ENCODE results near the gene SLC43A2. TPM values are rescaled to one million over a fixed set of nuclear protein-coding genes. Genes with fewer than 3 reads are reported as not detected.

The SLC43A2 gene
- total and polyA plus RNA-seq, 2 donors = 6.8 to 19.6 TPM

GRCh38 chr17:1648173-1648962, 19.7 kb upstream of the SLC43A2 start:
- peak overlapping the region; percentile 35 for H3K4me3 ChIP-seq (ENCODE audit: low read depth, low read length)
- H3K36me3 ChIP-seq (ENCODE audit: insufficient read depth) = no peaks in the 10 kb centered on the region
- peak overlapping the region; percentile 82 for H3K27ac ChIP-seq (ENCODE audit: low read depth)
- no peaks in the 10 kb centered on the region for H3K4me1 ChIP-seq (ENCODE audit: insufficient read depth)
- 8% methylated on average over 54 of the region's 54 CpGs for WGBS
- DNase-seq (ENCODE audit: extremely low spot score) = no peak

- Histone ChIP-seq H3K4me3 (ENCODE audit: low read depth, low read length) (no peak overlapping the region), H3K4me1 (ENCODE audit: insufficient read depth) (no peaks in the 10 kb centered on the region), H3K27ac (ENCODE audit: low read depth) (no peak overlapping the region), H3K36me3 (ENCODE audit: insufficient read depth) (no peaks in the 10 kb centered on the region)
- 71% methylated on average over 11 of the region's 11 CpGs for WGBS
- DNase-seq (ENCODE audit: extremely low spot score) = no peak
These were observed 19.2 kb upstream of the SLC43A2 start for GRCh38 chr17:1647802-1648171.

GRCh38 chr17:1646199-1646875, 17.7 kb upstream of the SLC43A2 start:
- no peaks in the 10 kb centered on the region for H3K36me3 ChIP-seq (ENCODE audit: insufficient read depth)
- 94% methylated on average over 13 of the region's 13 CpGs for WGBS
- no peaks in the 10 kb centered on the region for H3K4me1 ChIP-seq (ENCODE audit: insufficient read depth)
- no peak overlapping the region for H3K4me3 ChIP-seq (ENCODE audit: low read depth, low read length)
- no peak for DNase-seq (ENCODE audit: extremely low spot score)
- H3K27ac ChIP-seq (ENCODE audit: low read depth) = no peak overlapping the region

- Histone ChIP-seq H3K4me1 (ENCODE audit: insufficient read depth) (no peaks in the 10 kb centered on the region), H3K27ac (ENCODE audit: low read depth) (no peak within 1 kb of the TSS), H3K4me3 (ENCODE audit: low read depth, low read length) (peak within 1 kb of the TSS; percentile 9), H3K36me3 (ENCODE audit: insufficient read depth) (no peaks in the 10 kb centered on the region)
- DNase-seq (ENCODE audit: extremely low spot score) = no peak
- 77% methylated on average over 25 of the region's 25 CpGs for WGBS
These were observed 16.9 kb upstream of the SLC43A2 start, which contains the start of gene SCARF1 for GRCh38 chr17:1645207-1646171. Gene SCARF1 (minus strand): TSS chr17:1645732. CDS start chr17:1645697, 35 bp downstream.

- Histone ChIP-seq H3K4me1 (ENCODE audit: insufficient read depth) (no peaks in the 10 kb centered on the region), H3K4me3 (ENCODE audit: low read depth, low read length) (peak overlapping the region; percentile 9), H3K27ac (ENCODE audit: low read depth) (no peak overlapping the region), H3K36me3 (ENCODE audit: insufficient read depth) (no peaks in the 10 kb centered on the region)
- 80% methylated on average over 15 of the region's 15 CpGs for WGBS
- DNase-seq (ENCODE audit: extremely low spot score) = no peak
These were observed 16.0 kb upstream of the SLC43A2 start for GRCh38 chr17:1644493-1645206.

- H3K27ac ChIP-seq (ENCODE audit: low read depth) = no peak overlapping the region
- WGBS = 49% methylated on average over 13 of the region's 13 CpGs
- H3K4me1 ChIP-seq (ENCODE audit: insufficient read depth) = no peaks in the 10 kb centered on the region
- no peaks in the 10 kb centered on the region for H3K36me3 ChIP-seq (ENCODE audit: insufficient read depth)
- peak overlapping the region; percentile 41 for H3K4me3 ChIP-seq (ENCODE audit: low read depth, low read length)
- DNase-seq (ENCODE audit: extremely low spot score) = no peak
These were observed 15.4 kb upstream of the SLC43A2 start for GRCh38 chr17:1643999-1644492.

- DNase-seq (ENCODE audit: extremely low spot score) = no peak
- no peaks in the 10 kb centered on the region for H3K36me3 ChIP-seq (ENCODE audit: insufficient read depth)
- H3K27ac ChIP-seq (ENCODE audit: low read depth) = no peak overlapping the region
- 2% methylated on average over 87 of the region's 90 CpGs for WGBS
- H3K4me3 ChIP-seq (ENCODE audit: low read depth, low read length) = peak overlapping the region; percentile 41
- H3K4me1 ChIP-seq (ENCODE audit: insufficient read depth) = no peaks in the 10 kb centered on the region
These were observed 14.8 kb upstream of the SLC43A2 start for GRCh38 chr17:1643293-1643998.

GRCh38 chr17:1641065-1641403, 12.4 kb upstream of the SLC43A2 start:
- no peak for DNase-seq (ENCODE audit: extremely low spot score)
- no peak overlapping the region for H3K27ac ChIP-seq (ENCODE audit: low read depth)
- H3K4me3 ChIP-seq (ENCODE audit: low read depth, low read length) = no peak overlapping the region

GRCh38 chr17:1640329-1641064, 11.9 kb upstream of the SLC43A2 start:
- Histone ChIP-seq H3K27ac (ENCODE audit: low read depth) (no peak overlapping the region), H3K36me3 (ENCODE audit: insufficient read depth) (no peaks in the 10 kb centered on the region), H3K4me3 (ENCODE audit: low read depth, low read length) (no peak overlapping the region), H3K4me1 (ENCODE audit: insufficient read depth) (no peaks in the 10 kb centered on the region)
- DNase-seq (ENCODE audit: extremely low spot score) = no peak
- WGBS = 78% methylated on average over 23 of the region's 23 CpGs

More at GRCh38 chr17:1641065-1641403, 12.4 kb upstream of the SLC43A2 start:
- 72% methylated on average over 12 of the region's 12 CpGs for WGBS
- no peaks in the 10 kb centered on the region for H3K36me3 ChIP-seq (ENCODE audit: insufficient read depth)
- no peaks in the 10 kb centered on the region for H3K4me1 ChIP-seq (ENCODE audit: insufficient read depth)

GRCh38 chr17:1639549-1640180, 11.0 kb upstream of the SLC43A2 start:
- Histone ChIP-seq H3K4me3 (ENCODE audit: low read depth, low read length) (no peak overlapping the region), H3K36me3 (ENCODE audit: insufficient read depth) (no peaks in the 10 kb centered on the region), H3K27ac (ENCODE audit: low read depth) (no peak overlapping the region), H3K4me1 (ENCODE audit: insufficient read depth) (no peaks in the 10 kb centered on the region)
- DNase-seq (ENCODE audit: extremely low spot score) = no peak
- WGBS = 79% methylated on average over 11 of the region's 11 CpGs

- WGBS = 79% methylated on average over 19 of the region's 19 CpGs
- no peak for DNase-seq (ENCODE audit: extremely low spot score)
- Histone ChIP-seq H3K4me1 (ENCODE audit: insufficient read depth) (no peaks in the 10 kb centered on the region), H3K27ac (ENCODE audit: low read depth) (no peak overlapping the region), H3K36me3 (ENCODE audit: insufficient read depth) (no peaks in the 10 kb centered on the region), H3K4me3 (ENCODE audit: low read depth, low read length) (no peak overlapping the region)
These were observed 10.1 kb upstream of the SLC43A2 start for GRCh38 chr17:1638624-1639300.
